ENCODE data around the gene APP.

The APP gene

DNA sequence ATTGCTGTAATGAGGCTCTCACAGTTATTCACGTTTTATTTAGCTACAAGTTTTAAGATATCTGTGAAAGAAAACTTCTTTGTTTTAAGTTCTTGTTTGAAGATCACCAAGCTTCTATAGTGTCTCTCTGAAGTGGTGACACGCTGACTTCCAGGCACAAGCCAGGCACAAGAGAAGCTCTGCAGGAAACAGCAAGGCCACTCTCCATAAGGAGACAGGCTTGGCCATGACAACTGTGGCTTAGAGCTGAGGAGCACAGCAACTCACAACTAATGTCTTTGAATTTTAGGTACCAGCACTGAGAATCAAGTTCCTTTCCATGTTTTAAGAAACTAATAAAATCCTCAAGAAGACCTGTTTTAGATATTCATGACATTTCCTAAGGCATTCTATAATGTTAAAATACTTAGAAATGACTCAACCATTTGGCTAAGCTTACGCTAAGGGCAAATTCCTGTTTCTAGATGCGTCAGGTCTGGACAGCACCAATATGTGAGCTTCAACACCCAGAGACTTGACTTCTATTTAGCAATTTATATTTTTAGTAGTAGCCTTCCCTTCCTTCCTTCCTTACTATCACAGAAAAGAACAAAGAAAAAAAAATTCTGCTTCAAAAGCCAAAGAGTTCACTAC is 40.2 kb downstream of the APP start:
- no peak overlapping the region for H3K4me3 ChIP-seq (ENCODE audit: low read depth, low read length)
- no peak for DNase-seq (ENCODE audit: low read depth)
- TF ChIP-seq CTCF (IDR thresholded peaks at IDR 0.05; ENCODE audit: control insufficient read depth, extremely low read depth, insufficient read depth): no peak

- TF ChIP-seq CTCF (IDR thresholded peaks at IDR 0.05; ENCODE audit: control insufficient read depth, extremely low read depth, insufficient read depth): no peak
- DNase-seq (ENCODE audit: low read depth): no peak
- no peak overlapping the region for H3K4me3 ChIP-seq (ENCODE audit: low read depth, low read length)
Measured at GRCh38 chr21:26127918-26128317, 42.7 kb downstream of the APP start.

- H3K4me3 ChIP-seq (ENCODE audit: low read depth, low read length): no peak overlapping the region
Measured at GRCh38 chr21:26127073-26127814, 43.3 kb downstream of the APP start.

DNA sequence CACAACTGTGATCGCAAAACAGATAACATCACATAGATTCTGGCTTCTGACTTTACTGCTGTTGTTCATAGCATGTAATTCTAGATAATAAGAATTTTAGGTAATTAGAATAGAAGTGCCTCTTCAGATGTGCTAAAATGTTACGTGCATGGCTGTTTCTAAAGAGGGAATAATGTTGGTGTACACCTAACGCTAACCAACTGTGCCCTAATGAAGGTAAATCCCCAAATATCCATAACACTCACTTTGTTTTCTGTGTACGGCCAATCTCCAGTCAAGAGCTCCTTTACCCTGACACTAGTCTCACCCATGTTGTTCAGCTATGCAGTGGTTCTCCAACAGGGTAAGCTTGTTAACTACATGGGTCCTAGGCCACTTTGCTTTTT is 44.4 kb downstream of the APP start:
- no peak for DNase-seq (ENCODE audit: low read depth)
- no peak for TF ChIP-seq CTCF (IDR thresholded peaks at IDR 0.05; ENCODE audit: control insufficient read depth, extremely low read depth, insufficient read depth)
- H3K4me3 ChIP-seq (ENCODE audit: low read depth, low read length): no peak overlapping the region

More at GRCh38 chr21:26127073-26127814, 43.3 kb downstream of the APP start:
- TF ChIP-seq CTCF (IDR thresholded peaks at IDR 0.05; ENCODE audit: control insufficient read depth, extremely low read depth, insufficient read depth): no peak
- DNase-seq (ENCODE audit: low read depth): no peak

GRCh38 chr21:26125433-26126167 is 45.0 kb downstream of the APP start:
- no peak for DNase-seq (ENCODE audit: low read depth)
- no peak for TF ChIP-seq CTCF (IDR thresholded peaks at IDR 0.05; ENCODE audit: control insufficient read depth, extremely low read depth, insufficient read depth)
- H3K4me3 ChIP-seq (ENCODE audit: low read depth, low read length): no peak overlapping the region

DNA sequence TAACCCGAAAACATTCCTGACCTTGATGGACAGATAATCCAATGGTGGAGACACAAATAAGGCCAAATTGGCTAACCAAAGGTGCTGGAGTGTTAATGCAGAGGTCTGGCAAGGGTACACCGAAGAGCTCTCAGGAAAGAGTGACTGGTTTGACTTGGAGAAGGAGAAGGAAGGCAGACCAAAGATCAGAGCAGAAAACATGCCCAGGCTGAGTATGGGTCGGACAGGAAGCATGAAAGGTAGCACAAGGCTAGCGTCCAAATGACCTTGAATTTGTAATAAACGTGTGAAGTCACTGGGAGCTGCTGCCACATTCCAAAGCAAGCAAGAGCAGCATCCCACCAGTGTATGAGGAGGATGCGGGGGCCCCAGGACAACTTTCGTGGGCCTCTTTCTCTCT is 45.7 kb downstream of the APP start:
- no peak for DNase-seq (ENCODE audit: low read depth)

More for the DNA sequence above, 45.7 kb downstream of the APP start:
- H3K4me3 ChIP-seq (ENCODE audit: low read depth, low read length): 0 out of 2 replicates have a peak overlapping the region, but pooled peaks have one; percentile 14
- TF ChIP-seq CTCF (IDR thresholded peaks at IDR 0.05; ENCODE audit: control insufficient read depth, extremely low read depth, insufficient read depth): no peak
